ENCODE measurements around the gene SOX5.

GRCh38 chr12:23803540-23803939 lies 145.9 kb downstream of the SOX5 start:
- TF ChIP-seq CTCF (IDR thresholded peaks at IDR 0.05) (no peak), POLR2A (IDR thresholded peaks at IDR 0.05) (no peak)
